ENCODE measurements around the gene FJX1.
A peak's percentile ranks its signal among the peaks of the same experiment; 100 is the strongest.

Gene FJX1

DNA sequence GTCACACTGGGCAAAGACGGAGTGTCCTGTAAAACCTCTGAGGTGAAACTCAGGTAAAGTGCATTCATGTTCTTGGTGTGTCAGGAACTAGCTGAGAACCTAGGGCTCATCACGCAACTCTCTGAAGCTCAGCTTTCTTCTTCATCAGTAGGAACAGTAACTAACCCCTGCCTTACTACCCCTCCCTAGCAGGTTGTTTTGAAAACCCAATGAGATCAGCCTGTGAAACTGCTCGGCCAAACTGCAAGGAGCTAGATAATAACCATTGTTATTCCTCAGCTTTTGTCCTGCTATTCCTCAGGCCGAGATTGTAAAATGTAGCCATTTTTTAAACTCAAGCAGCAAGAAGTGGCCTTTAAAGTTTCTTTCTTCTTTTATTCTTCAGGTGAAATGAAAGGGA lies 9.8 kb upstream of the FJX1 start:
- DNase-seq = no peak

DNA sequence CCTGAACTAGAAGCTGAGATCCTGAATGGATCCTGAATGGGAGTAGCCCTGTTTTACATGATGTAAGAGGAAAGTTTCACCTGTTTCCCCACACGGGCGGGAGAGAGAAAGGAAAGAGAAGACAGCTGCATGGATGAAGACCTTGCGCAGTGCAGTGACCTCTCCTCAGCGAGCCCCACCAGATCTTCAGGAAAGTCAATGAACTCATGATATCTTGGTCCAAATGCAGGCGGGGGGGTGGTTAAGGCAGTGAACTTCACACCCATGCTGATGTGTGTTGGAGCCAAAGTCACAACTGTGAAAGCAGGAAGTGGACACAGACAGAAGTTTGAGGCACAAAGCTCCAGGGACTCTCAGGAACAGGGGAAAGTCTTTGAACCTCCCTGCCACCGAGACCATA lies 8.6 kb upstream of the FJX1 start:
- DNase-seq = no peak

DNA sequence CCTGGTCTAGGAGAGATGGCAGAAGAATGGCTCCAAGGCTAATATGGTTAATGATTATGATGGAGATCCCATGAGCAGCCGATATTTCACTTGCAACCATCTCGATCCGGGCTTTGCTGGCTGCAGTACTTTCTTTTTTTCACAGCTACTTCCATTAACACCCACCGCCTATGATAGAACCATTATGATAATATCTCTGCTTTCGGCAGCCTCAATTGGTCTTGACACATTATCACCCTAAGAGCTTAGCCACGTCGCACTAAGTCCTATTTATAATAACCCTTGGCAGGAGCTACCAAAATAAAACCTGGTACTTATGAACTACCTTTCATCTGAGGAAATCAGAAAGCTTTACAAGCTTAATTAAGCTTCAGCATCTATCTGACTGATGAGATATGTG lies 7.6 kb upstream of the FJX1 start:
- DNase-seq = no peak

DNA sequence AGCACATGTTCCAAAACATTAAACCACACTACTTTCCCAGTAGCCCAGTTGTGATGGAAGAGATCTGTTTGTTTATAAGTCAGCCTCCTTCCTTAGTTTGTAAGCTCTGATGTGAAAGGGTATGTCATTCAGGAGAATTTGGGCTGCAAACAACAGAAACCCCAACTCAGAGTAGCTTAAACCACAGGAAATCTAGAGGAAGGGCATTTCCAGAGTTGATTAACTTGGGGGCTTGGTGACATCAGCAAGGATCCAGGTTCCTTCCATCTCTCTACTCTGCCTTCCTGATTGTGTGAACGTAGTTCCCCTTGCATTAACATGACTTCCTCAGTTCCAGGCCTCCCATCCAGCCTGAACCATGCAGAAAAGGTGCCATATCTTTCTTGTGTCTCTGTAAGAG lies 6.5 kb upstream of the FJX1 start:
- DNase-seq = peak; percentile 76 to 81 (median 76)

DNA sequence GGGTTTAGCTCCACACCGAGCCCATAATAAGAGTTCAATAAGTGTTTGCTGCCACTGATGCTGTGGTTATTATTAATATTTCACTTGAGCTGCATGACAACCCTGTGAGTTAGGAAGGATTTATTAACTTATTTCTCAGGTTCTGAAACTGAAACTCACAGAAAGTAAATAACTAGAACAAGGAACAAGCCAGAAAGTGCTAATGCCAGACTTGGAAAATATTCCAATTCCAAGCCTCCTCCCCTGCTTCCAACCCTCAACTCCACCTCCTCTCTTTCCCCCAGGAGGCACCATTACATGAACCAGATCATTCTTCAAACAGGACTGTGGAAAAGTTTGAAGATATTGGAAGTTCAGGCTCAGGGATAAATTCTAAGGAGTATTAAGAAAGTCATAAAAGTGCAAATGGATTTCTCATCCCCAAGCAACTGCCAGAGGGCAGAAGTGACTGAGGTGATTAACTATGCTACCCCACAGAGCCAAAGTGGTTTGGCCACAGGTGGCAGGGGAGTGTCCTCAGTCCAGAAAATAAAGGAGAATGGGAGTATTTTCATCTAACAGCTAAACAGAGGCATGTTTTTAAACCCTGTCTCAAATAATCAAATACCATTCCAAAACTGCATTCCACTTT lies 3.2 kb upstream of the FJX1 start:
- DNase-seq = no peak

DNA sequence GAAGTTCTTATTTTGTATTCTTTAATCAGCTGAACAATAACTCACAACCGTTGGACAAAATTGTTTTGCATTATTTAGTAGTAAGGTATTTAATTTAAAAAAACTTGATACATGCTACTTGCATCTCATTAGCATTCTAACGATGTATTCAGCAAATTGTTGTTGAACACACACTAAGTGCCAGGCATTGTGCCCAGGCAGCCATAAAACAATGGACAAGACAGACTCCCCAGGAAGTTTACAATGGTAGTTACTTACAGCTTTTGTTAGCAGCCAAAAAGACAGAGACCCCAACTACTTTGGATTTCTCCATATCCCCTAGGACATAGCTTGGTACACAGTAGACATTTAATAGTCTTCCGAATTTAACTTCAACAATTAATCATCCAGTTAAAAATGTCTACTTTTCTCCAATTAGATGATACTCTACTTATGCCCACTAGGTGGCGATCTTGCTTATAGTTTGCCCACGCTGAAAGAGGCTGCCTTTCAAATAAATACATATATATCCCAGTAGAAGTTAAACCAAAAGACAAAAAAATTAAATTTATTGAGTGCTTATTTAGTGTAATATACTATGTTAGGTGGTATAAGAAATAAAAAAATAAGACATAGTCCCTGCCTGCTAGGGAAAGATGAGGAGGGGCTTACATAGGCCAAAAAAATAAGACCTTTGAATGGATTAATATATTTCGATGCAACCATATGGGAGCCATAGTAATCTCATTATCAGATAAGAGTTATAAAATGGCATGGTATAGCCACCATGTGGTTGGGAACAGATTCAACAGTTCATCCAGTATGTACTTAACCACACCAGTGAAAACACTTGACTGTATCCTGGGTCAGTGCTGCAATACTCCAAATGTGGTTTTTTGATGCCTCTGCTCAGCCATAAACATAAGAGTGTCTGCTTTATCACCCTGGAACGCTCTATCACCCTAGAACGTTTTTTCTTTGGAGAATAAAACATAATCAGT lies 2.0 kb upstream of the FJX1 start:
- DNase-seq = peak; percentile 76 to 89 (median 82)

GRCh38 chr11:35617316-35617686 lies 959 bp upstream of the FJX1 start:
- DNase-seq = no peak

GRCh38 chr11:35618497-35619115 lies 346 bp downstream of the FJX1 start:
- peak; percentile 56 to 85 (median 71) for DNase-seq

DNA sequence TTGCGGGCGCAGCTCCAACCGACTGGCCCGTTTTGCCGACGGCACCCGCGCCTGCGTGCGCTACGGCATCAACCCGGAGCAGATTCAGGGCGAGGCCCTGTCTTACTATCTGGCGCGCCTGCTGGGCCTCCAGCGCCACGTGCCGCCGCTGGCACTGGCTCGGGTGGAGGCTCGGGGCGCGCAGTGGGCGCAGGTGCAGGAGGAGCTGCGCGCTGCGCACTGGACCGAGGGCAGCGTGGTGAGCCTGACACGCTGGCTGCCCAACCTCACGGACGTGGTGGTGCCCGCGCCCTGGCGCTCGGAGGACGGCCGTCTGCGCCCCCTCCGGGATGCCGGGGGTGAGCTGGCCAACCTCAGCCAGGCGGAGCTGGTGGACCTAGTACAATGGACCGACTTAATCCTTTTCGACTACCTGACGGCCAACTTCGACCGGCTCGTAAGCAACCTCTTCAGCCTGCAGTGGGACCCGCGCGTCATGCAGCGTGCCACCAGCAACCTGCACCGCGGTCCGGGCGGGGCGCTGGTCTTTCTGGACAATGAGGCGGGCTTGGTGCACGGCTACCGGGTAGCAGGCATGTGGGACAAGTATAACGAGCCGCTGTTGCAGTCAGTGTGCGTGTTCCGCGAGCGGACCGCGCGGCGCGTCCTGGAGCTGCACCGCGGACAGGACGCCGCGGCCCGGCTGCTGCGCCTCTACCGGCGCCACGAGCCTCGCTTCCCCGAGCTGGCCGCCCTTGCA lies 1.0 kb downstream of the FJX1 start:
- DNase-seq = peak in 2 of 3 donors; percentile 24 to 53

DNA sequence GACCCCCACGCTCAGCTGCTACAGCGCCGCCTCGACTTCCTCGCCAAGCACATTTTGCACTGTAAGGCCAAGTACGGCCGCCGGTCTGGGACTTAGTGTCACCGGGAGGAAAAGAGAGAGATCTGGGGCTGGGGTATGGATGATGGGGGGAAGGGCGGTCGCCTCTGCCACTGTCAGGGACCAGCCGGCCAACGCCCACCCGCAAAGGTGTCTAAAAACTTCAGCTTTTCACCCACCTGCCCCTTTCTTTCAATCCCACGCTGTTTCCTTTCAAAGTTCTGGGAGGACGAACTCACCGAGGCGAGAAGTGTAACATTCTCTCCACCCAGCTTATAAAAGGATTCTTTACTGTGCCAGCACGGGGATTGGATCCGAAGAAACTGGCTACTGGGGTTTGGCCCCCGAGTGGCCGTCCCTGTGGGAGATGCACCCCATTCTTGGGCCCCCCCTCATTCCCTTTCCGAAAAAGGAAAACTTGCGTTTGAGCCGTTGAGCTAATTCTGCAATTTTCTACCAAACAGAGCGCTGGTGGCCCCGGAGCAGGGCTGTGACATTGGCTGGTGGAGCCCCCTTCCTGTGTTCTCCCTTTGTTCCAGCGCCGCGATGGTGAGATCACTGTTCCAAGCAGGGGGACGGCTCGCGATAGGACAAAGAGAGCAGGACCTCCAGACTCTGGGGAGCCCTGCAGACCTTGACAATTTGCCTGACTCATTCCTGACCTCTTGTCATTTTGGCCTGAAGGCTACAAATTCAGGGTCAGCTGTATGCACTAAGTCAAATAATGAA lies 1.8 kb downstream of the FJX1 start:
- peak in 2 of 3 donors; percentile 22 to 27 for DNase-seq

DNA sequence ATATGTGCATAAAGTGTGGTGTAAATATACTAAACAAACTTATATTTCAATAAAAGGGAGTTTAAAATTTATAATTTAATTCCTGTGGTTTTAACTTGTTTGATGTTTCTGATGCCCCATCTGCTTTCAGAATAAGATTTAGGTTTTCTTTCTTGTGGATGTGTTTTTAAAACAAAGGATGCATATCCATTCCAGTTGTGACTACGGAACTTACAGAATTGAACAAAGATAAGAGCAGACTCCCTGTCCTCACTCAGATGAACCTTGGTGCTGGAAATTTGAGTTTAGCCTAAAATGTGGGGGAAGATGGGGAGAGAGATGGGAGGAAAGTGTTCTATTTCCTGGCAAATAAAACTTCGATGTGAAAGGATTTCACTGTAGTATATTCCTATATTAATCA lies 2.5 kb downstream of the FJX1 start:
- DNase-seq = no peak

GRCh38 chr11:35621620-35622019 lies 3.4 kb downstream of the FJX1 start:
- DNase-seq = peak in 1 of 3 donors; percentile 30

DNA sequence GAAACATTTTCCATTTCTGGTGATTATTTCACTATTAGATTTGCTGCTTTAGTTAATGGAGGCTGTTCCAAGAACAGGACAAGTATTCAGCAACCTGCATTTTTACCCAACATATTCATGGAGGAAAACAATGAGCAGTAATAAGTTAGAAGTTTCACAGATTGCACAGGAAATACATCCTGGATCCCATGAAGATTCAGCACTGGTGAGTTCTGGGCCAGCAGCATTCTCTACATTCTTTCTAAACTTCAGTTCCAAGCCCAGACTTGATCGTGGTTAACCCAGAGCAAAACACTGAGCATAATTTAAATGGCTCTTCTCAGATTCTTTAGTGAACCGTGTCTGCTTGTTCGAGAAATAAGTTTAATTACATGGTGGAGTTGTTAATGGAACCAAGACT lies 3.8 kb downstream of the FJX1 start:
- DNase-seq = no peak

- peak; percentile 82 to 94 (median 93) for DNase-seq
These were observed 5.4 kb downstream of the FJX1 start for GRCh38 chr11:35623621-35624168.

DNA sequence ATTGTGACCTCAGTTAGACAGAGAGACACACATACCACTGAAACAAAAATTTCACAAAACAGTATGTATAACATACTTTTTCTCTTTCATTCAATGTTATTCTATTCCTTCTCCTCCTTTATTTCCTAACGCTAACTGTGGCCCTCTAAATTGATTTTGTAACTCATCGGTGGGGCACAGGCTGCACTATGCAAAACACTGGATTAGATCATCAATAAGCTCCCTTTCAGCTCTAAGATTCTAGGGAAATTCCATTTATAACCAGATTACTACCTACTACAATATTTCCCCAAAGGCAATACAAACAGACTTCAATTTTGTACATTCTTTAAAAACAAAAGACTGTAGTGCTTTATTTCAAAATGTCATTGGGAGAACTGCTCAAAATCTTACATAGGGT lies 6.1 kb downstream of the FJX1 start:
- DNase-seq = peak; percentile 51 to 76 (median 73)

DNA sequence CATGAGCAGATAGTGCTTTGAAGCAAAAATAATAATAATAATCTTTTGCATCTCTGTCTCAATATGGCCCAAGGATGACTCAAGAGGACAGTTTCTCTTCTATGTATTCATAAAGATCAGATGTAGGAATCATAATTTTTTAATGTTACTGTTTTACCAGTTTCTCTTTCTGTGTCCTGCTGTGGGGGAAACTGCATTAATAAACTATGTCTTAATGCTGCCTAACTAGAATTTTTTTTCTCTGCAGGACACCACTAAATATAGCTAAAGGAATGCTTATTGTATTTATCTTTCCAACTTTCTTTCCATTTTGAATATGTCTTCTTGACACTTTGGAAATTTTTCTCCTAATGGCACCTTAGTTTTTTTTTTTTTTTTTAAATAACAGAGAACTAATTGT lies 6.5 kb downstream of the FJX1 start:
- DNase-seq = peak; percentile 11 to 46 (median 33)

DNA sequence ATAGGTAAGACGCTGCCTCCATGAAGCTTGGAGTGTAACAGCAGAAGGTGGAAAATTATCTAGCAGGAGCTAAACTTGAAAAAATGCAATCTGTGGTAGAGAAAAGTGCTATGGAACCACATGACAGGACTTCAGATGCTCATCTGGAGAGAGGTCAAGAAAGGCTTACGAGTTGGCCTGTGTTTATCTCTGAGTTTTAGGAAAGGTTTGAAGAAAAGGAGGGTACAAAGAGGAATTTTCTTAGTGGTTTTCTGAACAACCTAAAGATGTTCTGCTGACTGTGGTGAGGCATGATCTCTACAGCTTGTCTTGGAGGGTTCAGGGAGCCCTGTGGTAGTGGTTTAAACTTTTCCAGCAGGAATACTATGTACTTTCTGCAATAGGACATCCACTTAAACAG lies 8.2 kb downstream of the FJX1 start:
- DNase-seq = no peak

GRCh38 chr11:35629511-35629910 lies 11.3 kb downstream of the FJX1 start:
- no peak for DNase-seq

DNA sequence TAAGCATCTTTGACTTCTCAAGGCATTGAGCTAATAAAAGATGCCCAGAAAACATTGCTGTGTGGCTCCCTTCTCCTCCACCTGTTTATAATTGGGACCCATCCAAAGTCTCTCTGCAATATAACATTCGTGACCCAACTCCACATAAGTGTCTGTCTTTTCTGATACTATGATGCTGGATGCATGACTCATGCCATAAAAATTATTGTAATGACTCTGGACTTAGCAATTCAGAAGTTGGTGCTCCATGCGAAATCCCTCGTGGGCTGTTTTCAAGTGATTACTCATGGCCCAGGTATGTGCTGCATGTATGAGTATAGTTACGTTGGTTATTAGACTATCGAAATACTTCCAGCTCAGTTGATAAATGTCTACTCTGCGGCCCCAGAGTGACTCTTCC lies 11.7 kb downstream of the FJX1 start:
- DNase-seq = no peak

DNA sequence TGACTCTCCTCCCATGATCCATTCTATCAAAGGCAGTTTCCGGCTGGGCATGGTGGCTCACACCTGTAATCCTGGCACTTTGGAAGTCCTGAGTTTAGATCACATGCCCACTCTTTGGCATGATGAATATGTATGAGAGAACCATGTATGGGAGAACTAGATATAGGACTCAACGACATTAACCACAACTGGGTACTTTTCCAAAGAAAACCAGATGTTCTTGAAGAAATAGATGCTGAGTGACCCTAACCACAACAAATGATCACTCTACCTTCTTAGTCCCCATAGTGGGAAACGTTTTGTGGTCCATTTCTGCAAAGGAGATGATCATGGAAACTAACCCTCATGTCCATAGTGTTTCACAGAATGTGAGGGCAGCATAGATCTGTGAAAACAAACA lies 13.6 kb downstream of the FJX1 start:
- DNase-seq = no peak

GRCh38 chr11:35632301-35632700 lies 14.0 kb downstream of the FJX1 start:
- DNase-seq = no peak

Data from suppressor macrophage treated with lipopolysaccharide for 1 hour (primary cell).